NAMALWA (cell line): ENCODE data around the gene PDLIM4.

ENCODE experiments used
- DNase-seq: peaks from one replicate; pipeline ENCODE4 v3.0.0-alpha.2; 2015; ENCODE audit warnings: low spot score

The PDLIM4 gene

DNA sequence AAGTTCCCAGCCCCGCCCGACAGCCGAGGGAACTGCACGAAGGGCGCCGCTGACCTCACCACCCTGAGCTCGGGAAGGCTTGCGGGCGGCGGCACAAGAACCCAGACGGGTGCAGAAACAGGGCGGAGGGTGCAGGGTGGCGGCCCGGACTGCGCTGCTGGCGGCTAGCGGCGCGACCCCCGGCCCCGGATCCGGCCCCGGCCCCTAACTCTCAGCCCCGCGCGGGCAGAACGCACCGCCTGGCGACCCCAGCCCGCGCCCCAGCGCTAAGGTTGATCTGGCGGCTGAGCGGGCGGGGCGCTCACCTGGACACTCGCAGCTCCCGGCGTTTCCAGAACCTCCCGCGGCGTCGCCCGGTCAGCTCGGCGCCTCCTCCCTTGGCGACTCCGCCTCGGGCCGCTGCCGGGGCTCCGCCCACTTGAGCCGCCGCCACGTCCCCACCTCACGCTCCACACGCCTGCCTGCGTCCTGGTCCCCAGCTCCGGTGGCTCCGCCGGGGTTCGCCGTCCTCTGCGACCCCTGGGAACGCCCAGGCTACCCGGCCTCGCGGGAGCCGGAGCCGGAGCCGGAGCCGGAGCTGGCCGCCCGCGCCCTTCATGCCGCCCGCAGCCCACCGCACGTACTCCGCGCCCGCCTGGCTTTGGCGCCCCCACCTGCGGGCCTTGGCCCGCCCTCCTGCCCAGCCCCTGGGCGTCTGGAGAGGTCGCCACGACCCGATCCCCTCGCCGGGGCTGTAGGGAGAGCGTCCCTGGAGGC is 29.8 kb upstream of the PDLIM4 start, which contains the start of gene P4HA2:
TSS of gene P4HA2 (minus strand) at position 369 of the 756 bp plus-strand sequence. CDS start 9,227 bp downstream, outside the sequence.
- no peak for DNase-seq

GRCh38 chr5:132228241-132229035 is 29.1 kb upstream of the PDLIM4 start:
- DNase-seq: no peak

DNA sequence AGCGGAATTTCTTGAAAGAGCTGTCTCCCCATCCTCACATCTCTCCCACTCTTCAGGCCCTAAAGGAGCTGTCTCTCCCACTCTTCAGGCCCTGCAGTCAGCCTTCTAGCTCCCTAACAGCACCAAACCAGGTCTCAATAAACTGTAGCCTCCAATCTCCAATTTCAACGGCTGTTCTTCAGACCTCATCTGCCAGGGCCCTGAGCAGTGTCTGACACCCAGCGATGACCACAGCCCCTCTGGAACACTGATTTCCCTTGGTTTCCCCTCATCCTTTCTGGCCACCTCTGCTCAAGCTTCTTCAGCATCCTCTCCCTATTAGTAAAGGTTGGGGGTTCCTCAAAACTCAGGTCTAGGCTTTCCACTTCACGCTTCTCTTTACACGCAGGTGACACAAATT is 28.3 kb upstream of the PDLIM4 start:
- DNase-seq: no peak

GRCh38 chr5:132230871-132231270 is 26.6 kb upstream of the PDLIM4 start:
- no peak for DNase-seq

- no peak for DNase-seq
These were observed 25.0 kb upstream of the PDLIM4 start for GRCh38 chr5:132232465-132232864.

DNA sequence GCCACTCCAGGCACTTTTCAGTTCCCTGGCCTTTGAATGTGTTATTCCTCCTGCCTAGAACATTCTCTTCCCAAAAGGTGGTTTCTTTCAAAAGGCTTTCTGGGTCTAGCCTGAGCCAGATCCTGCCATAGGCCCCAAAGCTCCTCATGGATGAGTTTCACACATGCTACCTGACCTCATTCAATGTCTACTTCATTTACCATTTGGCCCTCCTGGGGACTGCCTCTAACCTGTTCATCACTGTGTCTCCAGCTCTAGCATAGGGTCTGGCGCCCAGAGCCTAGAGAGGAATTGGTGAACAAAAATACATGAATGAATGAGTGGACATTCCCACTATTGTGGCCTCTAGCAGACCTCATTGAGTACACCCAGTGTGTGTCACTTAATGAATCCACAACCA is 24.4 kb upstream of the PDLIM4 start:
- no peak for DNase-seq

GRCh38 chr5:132233811-132234683 is 23.4 kb upstream of the PDLIM4 start:
- no peak for DNase-seq

GRCh38 chr5:132234684-132235062 is 22.8 kb upstream of the PDLIM4 start:
- DNase-seq: no peak

DNA sequence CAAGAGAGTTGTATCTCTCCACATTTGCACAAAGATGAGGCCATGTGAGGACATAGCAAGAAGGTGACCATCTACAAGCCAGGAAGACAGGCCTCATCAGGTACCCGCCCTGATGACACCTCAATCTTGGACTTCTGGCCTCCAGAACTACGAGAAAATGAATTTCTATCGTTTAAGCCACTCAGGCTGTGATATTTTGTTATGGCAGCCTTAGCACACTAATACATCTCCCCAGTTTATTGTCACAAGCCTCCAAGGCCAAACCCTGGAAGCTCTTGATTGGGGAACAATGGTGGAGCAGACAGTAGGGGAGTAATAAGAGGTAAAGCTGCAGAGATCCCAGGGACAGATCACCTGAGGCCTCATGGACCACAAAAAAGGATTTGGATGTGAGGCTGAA is 22.2 kb upstream of the PDLIM4 start:
- DNase-seq: no peak

GRCh38 chr5:132237141-132237540 is 20.4 kb upstream of the PDLIM4 start:
- peak; percentile 39 for DNase-seq

DNA sequence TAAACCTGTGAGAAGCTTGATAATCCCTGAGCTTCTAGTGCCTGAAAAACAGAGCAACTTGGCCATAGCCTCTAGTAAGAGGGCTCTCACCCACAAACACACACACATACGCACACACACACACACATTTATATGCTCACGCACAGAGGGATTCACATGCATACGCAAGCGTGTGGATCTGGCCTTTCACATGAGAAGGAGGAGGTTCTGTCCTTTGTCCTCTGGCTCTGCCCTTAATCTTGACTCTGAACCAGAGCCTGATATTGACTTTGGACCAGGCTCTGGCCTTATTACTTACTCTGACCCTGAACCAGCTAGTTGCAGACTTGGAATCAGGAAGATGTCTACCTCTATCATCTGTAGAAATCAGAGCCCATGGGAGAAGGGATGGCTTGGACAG is 19.8 kb upstream of the PDLIM4 start:
- peak; percentile 30 for DNase-seq

GRCh38 chr5:132238169-132238744 is 19.2 kb upstream of the PDLIM4 start:
- DNase-seq: peak; percentile 88

GRCh38 chr5:132238901-132239500 is 18.5 kb upstream of the PDLIM4 start:
- DNase-seq: no peak

GRCh38 chr5:132239776-132240175 is 17.7 kb upstream of the PDLIM4 start:
- no peak for DNase-seq

DNA sequence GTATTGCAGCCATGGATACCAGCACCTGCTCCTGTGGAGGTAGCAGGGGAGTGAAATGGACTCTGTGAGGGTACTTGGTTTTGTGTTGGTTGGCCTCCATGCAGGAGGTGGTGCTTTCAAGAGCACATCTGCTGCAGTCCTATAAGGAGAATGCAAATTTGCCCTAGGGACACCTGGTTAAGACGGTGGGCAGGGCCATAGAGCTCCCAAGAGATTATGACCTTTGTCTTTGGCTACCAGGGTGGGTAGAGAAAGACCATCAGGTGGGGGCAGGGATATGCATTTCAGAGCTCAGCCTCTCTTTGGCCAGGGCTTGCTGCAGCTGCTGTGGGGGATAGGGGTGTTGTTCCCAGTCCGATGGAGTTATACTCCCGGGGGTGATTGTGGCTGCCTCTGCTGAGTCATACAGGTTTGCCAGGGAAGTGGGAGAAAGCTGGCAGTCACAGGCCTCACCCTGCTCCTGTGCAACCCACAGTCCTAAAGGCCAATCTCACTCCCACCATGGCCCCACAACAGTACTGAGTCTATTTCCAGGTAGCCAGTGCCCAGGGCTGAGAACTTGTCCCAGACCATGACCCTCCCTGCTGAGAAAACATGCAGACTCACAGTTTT is 14.0 kb upstream of the PDLIM4 start:
- DNase-seq: no peak

GRCh38 chr5:132245593-132245992 is 11.9 kb upstream of the PDLIM4 start:
- DNase-seq: no peak

- DNase-seq: no peak
These were observed 10.7 kb upstream of the PDLIM4 start for GRCh38 chr5:132246806-132247205.

- DNase-seq: no peak
These were observed 6.9 kb upstream of the PDLIM4 start for GRCh38 chr5:132250547-132250946.

GRCh38 chr5:132251220-132251725 is 6.2 kb upstream of the PDLIM4 start:
- no peak for DNase-seq

GRCh38 chr5:132253008-132253441 is 4.5 kb upstream of the PDLIM4 start:
- no peak for DNase-seq
